AG04450 (cell line): Measurements from ENCODE around the gene PCBP4. TPM values are rescaled to one million over a fixed set of nuclear protein-coding genes. Genes with fewer than 3 reads are reported as not detected.

Experiments
- CTCF ChIA-PET: fragments of 300-600, 350-600 bp; formaldehyde crosslinking; extraction: SDS; loops from one replicate; lab custom pipeline; 2022; ENCODE audit warnings: antibody characterized with exemption, inconsistent platforms; lab: Charles Lee
- POLR2A ChIA-PET: fragments of 350-600 bp; formaldehyde crosslinking; extraction: SDS; loops from one replicate; lab custom pipeline; 2021; ENCODE audit warnings: antibody characterized with exemption, inconsistent platforms; lab: Yijun Ruan, JAX
- DNase-seq: peaks from one replicate; pipeline ENCODE4 v3.0.0-alpha.2; 2011; ENCODE audit warnings: low read depth, low spot score
- H3K27ac ChIP-seq: one replicate; pipeline ENCODE4 v1.5.1; 2012; ENCODE audit warnings: low read depth, low read length, control low read depth
- H3K27me3 ChIP-seq: one replicate; pipeline ENCODE4 v1.6.0; 2012; ENCODE audit warnings: low read length; ENCODE audit not compliant: control insufficient read depth, insufficient read depth
- H3K4me3 ChIP-seq: 2 replicates; pipeline ENCODE4 v1.5.1; 2011; ENCODE audit warnings: mild to moderate bottlenecking, low read depth, low read length, control low read depth
- H3K9me3 ChIP-seq: 2 replicates; pipeline ENCODE4 v1.5.1; 2012; ENCODE audit warnings: low read length; ENCODE audit not compliant: control insufficient read depth, insufficient read depth
- polyA plus RNA-seq: library from polyadenylated mRNA; depleted of rRNA; stranded (reverse); fragments of >200 nt; gene quantifications from 2 replicates; pipeline ENCODE4 v1.2.3, GENCODE V29; 2011
- TF ChIP-seq, protein P1 (sequence below): IDR thresholded peaks from 2 replicates; pipeline ENCODE4 v1.5.1; 2011; ENCODE audit warnings: low read depth, low read length, control low read depth, inconsistent platforms

The PCBP4 gene
- polyA plus RNA-seq, 1 experiment = 54.6 TPM

DNA sequence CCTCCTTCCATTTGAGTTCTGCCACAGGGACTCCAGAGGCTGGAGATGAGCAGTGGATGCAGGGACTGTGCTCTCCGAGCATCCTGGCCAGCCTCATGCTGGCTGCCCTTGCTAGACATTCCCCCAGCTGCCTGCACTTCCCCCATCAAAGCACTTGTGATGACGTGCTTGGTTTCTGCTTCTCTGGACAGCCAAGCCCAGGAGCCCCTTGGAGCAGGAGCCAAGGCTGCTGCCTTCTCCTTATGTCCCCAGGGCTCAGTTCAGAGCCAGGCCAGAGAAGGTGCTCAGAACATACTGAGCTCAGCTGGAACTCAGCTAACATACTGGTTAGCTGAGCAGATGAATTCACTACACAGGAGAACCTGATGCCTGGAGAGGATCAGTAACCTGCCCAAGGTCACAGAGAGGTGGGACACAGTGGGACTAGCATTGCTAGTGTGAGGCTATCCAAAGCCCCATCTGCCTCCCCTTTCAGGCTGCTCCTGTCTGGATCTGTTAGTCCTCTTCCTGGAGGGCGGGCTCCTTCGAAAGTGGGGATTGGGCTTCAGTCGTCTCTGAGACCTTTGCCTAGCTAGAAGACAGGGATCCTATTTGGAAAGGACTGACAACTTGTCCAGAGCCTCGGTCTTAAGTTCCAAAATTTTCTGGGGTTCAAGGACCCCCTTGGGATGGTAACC, 4.3 kb downstream of the PCBP4 start:
- H3K4me3 ChIP-seq = no peak overlapping the region
- ChIA-PET POLR2A (interaction anchor here (0.7 to 1.2 kb wide), 2 partner anchors 11 to 130 kb away, joined by 3 to 5 read pairs; partner anchors contain the start of gene ABHD14B), CTCF (interaction anchor here (1.0 to 2.6 kb wide), 3 partner anchors 10 to 22 kb away, joined by 3 to 10 read pairs (median 7); partner anchors contain the start of genes ABHD14B and RRP9)
- no peaks in the 10 kb centered on the region; the same call in 1 of the 2 replicates for H3K9me3 ChIP-seq
- TF ChIP-seq, protein P1, sequence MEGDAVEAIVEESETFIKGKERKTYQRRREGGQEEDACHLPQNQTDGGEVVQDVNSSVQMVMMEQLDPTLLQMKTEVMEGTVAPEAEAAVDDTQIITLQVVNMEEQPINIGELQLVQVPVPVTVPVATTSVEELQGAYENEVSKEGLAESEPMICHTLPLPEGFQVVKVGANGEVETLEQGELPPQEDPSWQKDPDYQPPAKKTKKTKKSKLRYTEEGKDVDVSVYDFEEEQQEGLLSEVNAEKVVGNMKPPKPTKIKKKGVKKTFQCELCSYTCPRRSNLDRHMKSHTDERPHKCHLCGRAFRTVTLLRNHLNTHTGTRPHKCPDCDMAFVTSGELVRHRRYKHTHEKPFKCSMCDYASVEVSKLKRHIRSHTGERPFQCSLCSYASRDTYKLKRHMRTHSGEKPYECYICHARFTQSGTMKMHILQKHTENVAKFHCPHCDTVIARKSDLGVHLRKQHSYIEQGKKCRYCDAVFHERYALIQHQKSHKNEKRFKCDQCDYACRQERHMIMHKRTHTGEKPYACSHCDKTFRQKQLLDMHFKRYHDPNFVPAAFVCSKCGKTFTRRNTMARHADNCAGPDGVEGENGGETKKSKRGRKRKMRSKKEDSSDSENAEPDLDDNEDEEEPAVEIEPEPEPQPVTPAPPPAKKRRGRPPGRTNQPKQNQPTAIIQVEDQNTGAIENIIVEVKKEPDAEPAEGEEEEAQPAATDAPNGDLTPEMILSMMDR = no peak
- no peak overlapping the region for H3K27ac ChIP-seq
- DNase-seq = no peak
- no peaks in the 10 kb centered on the region for H3K27me3 ChIP-seq

DNA sequence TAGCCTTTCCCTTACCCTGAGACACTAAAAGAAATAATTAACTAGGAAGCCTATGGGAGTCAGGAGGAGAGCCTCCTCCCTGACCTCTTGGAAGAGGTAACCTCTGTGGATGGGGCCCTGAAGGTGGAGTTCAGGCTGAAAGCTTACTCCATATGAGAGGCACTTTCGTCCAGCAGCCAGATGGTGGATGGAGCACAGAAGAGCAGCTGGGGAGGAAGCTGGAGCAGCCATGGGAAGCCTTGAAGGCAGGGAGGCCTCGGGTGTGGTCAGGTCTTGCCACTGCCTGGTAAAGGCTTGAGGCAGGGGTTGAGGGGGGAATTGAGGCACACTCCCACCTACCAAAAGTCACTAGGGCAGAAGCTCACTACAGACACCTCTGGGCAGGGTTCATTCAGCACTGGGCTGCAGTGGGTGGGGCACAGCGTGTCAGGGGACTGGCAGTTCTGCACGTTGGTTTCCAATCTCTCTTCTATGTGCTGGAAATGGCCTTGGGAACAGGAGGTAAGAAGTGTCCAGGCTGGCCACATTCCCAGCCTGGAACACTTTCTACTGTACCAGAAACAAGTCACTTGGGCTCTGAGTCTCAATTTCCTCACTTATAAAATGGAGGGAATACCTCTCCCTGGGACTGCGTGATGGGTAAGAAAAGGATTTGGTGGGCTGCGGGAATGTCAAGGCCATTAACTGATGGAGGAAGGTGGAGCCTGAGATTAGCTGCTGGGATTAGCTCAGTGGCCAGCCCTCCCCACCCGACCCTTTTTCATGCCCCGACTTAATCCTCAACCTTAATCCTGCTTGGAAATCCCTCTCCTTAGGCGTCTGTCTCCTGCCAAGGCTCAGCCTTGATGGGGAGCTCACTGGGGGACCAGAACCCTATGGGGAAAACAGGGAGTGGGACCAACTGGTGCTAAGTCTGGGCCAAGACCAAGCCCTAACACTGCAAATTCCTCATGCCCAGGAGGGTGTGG, 5.4 kb downstream of the PCBP4 start:
- CTCF ChIA-PET = interaction anchor here (1.0 to 2.6 kb wide), 3 partner anchors 12 to 20 kb away, joined by 3 to 10 read pairs (median 3); partner anchors contain the start of gene RRP9

GRCh38 chr3:51961011-51961410, 6.2 kb downstream of the PCBP4 start:
- ChIA-PET CTCF (interaction anchor here (1.4 kb wide), 1 partner anchor 12 kb away, joined by 3 read pairs; no protein-coding TSS in a partner anchor), POLR2A (no interaction called here)
- H3K27ac ChIP-seq = no peak overlapping the region
- no peak overlapping the region for H3K4me3 ChIP-seq
- H3K27me3 ChIP-seq = no peaks in the 10 kb centered on the region
- TF ChIP-seq, protein P1 = no peak
- no peak for DNase-seq
- H3K9me3 ChIP-seq = no peaks in the 10 kb centered on the region; the same call in 1 of the 2 replicates

More for the DNA sequence above, 5.4 kb downstream of the PCBP4 start:
- Histone ChIP-seq H3K27ac (no peak overlapping the region), H3K27me3 (no peaks in the 10 kb centered on the region), H3K9me3 (no peaks in the 10 kb centered on the region; the same call in 1 of the 2 replicates), H3K4me3 (no peak overlapping the region)
- POLR2A ChIA-PET = interaction anchor here (0.7 to 1.2 kb wide), 2 partner anchors 12 to 131 kb away, joined by 3 to 5 read pairs; partner anchors contain the start of gene ABHD14B
- TF ChIP-seq, protein P1 = no peak
- DNase-seq = no peak

GRCh38 chr3:51960386-51960785, 6.9 kb downstream of the PCBP4 start:
- no peak for DNase-seq
- Histone ChIP-seq H3K9me3 (no peaks in the 10 kb centered on the region; the same call in 1 of the 2 replicates), H3K27me3 (no peaks in the 10 kb centered on the region), H3K27ac (no peak overlapping the region), H3K4me3 (no peak overlapping the region)
- TF ChIP-seq, protein P1 = no peak
- POLR2A ChIA-PET = no interaction called here
- CTCF ChIA-PET = no interaction called here
